Ramos (cell line): ENCODE measurements around the gene PARD6A.

ENCODE experiments used
- in situ Hi-C: fragments of 300-500 bp; cut with MboI; formaldehyde crosslinking; loops from one replicate; pipeline ENCODE4 v1.14.3; 2022; ENCODE audit warnings: low sequenced_read_pairs; ENCODE audit not compliant: unreplicated experiment

The PARD6A gene

DNA sequence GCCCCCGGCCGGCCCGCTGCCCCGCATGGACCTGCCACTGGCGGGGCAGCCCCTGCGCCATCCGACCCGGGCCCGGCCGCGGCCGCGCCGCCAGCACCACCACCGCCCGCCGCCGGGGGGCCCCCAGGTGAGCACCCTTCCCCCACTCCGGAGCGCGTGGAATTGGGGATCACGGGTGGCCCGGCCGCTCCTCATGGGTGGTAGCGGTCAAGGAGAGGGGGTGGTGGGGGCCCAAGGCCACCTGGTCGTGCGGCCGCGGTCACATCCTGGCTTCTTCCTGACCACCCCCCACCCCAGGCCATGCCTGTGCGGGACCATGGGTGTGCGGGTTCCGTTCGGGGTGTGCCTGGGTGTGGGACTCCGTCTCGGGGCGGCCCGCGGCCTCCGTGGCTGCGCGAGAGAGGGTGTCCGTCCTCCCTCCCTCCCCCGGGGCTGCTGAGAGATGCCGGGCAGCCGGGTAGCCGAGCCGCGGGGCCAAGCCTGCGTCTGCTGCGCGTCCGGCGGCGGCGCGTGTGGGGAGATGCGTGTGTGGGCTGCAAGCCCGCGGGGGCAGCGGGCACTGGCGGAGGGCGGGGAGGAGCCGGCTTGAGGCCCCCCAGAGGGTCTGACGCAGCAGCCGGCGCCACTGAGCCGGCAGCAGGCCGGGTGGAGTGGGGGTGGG, 7.5 kb upstream of the PARD6A start:
- in situ Hi-C loops: no loop called here

DNA sequence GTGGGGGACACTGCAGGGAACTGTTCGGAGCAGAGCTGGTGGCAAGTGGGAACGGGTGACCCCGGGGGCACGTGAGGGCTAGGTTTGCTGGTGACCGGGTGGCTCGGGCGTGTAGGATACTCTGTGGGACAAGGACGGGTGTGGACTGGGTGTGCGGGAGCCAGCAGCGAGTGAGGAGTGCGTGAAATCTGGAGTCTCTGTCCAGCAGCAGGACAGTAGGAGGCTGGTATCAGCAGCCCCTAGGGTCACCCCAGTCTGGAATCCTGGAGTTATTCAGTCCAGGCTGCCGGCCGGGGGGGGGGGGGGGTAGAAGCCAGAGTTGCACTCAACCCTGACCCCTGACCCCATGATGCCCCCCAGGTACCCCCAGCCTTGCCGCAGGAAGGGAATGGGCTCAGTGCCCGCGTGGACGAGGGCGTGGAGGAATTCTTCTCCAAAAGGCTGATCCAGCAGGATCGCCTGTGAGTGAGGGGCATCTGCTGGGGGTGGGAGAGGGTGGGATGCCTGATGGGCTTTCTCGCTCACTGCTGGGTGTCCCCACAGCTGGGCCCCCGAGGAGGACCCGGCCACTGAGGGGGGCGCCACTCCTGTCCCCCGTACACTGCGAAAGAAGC, 6.9 kb upstream of the PARD6A start:
- in situ Hi-C loops: no loop called here

- in situ Hi-C loops: no loop called here
Observed at GRCh38 chr16:67654403-67654911, 6.3 kb upstream of the PARD6A start.

DNA sequence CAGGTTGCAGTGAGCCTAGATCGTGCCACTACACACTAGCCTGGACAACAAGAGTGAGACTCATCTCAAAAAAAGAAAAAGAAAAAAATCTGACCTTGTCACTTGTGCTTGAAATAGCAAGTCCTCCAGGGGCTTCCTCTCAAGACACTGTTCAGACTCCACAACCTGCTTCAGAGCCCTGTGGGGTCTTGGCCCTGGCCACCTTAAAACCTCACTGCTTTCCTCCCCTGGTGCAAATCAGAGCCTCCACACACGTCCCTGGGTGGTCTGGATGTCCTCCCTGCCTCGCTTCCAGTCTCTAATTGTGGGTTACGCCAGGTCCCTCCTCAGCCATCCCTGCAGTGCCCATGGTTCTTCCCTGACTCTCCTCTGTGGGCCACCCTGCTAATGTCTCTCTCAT, 5.4 kb upstream of the PARD6A start:
- in situ Hi-C loops: no loop called here

- in situ Hi-C loops: no loop called here
Observed at GRCh38 chr16:67656344-67657016, 4.3 kb upstream of the PARD6A start.

DNA sequence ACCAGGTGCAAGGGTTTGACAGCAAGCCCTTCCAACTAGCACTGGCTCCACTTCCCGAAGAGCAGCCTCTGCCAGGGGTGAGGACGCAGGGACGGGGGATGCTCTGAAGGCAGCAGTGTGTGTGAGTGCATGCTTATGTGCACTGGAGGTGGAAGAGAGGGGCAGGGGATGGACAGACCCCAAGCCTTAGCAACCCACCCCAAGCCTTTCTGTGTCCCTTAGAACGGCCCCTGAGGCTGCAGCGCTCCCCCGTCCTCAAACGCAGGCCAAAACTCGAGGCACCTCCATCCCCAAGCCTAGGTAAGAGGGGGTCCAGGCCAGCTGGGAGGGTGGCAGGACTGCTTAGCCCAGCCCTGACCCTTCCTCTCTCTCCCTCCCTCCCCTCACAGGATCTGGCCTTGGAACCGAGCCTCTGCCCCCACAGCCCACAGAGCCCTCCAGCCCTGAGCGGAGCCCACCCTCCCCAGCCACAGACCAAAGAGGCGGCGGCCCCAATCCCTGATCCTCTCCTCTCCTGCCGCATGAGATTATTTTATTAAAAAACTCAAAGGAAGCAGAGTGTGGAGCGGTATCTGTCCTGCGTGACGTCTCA, 3.6 kb upstream of the PARD6A start:
- in situ Hi-C loops: no loop called here

- in situ Hi-C loops: no loop called here
Observed at GRCh38 chr16:67657751-67658518, 2.8 kb upstream of the PARD6A start.

DNA sequence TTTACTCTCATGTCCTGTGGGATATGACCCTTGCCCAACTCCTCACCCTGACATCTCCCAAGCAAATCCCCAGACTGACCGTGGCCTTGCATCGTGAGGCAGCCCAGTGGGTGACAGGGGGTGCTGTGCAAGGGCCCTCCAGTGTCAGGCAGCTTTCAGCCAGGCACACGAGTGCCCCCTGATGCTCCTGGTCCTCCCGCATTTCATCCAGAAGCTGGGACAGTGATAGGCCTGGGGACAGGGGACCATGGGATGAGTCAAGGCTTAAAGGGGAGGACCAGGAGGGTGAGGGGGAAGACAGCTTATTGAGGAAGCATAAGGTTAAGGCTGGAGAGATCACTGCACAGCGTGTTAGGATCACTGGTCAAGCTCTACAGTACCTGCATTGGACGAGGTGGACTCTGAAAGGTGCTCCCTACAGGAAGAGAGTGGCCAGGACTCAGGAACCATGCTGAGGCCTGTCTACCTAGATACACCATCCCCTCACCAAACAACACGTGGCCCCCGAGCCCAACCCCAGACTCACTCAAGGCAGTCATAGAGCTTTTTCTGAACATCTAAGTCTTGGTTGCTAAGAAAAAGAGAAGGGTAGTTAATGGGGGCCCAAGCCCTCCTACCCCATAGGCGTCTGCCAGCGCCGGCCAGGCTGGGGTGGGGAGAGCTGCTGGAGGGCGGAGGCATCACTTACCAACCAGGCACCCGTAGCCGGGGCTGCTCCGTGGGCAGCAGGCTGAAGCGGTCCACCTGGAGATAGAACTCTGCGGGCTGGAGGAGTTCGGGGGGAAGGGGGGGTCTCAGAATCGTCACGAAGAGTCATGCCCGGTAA, 1.7 kb upstream of the PARD6A start:
- in situ Hi-C loops: no loop called here

DNA sequence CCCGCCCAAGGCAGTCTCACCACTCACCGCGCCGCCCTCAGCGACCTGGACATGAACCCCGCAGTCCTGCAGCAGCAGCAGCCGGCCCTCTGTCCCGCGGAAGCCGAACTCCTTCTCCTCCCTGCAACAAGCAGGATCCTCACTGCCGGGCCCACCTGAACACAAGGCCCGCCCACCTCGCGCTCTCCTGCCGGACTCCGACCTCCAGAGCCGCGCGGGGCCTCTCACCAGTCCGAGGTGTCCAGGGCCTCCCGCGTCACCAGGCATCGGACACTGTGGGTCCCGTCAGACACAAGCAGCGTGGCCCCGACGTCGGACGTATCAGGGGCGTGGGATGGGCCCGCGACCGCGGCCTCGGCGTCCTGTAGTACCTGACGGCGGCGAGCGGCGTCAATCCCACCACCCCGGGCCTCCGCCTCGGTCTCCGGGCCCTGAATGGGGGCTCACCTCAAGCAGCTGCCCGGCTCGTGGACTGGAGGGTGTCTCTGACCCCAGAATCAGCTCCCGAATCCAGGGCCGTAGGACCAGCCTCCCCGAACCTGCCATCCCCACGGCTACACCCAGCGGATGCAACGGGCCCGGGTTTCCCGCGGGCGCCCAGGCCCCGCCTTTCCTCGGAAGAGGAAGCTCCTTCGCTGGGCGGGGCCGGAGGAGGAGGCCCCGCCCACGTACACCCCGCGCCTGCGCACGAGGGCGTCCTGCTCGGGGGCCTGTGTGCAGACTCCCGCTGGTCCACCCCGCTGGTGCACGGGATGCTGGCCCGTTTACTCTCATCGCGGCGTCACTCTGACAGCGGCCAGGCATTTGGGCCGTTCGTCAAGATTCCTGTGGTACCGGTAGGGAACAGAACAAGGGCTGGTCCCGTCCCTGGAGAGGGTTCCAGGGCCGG, 841 bp upstream of the PARD6A start, which contains the start of gene ACD:
TSS of gene ACD (minus strand) at position 586 of the 889 bp plus-strand sequence. CDS start at position 546, 40 bp downstream.
- in situ Hi-C loops: no loop called here

DNA sequence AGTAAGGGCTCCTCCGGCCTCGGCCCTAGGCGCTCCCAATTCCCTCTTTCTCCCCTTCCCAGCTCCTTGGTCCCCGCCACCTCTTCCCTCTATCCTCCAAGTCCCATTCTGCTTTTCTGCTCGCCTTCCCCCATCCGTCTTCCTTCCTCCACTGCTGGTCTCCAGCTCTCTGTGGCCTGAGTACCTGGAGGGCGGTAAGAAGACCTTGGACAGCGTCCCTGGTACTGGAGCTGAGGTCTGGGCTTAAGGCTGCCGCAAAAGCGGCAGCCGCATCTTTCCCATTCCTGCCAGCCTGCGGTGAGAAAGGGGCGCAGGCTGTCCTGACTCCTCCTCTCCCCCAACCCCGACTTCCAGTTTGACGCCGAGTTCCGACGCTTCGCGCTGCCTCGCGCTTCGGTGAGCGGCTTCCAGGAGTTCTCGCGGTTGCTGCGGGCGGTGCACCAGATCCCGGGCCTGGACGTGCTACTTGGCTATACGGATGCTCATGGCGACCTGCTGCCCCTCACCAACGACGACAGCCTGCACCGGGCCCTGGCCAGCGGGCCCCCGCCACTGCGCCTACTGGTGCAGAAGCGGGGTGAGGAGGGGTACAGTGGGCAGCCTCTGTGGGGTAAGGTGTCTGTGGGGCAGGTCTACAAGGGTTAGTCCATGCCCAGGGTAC, 471 bp downstream of the PARD6A start:
- in situ Hi-C loops: no loop called here

- in situ Hi-C loops: no loop called here
Observed at GRCh38 chr16:67661886-67662652, 1.3 kb downstream of the PARD6A start.

DNA sequence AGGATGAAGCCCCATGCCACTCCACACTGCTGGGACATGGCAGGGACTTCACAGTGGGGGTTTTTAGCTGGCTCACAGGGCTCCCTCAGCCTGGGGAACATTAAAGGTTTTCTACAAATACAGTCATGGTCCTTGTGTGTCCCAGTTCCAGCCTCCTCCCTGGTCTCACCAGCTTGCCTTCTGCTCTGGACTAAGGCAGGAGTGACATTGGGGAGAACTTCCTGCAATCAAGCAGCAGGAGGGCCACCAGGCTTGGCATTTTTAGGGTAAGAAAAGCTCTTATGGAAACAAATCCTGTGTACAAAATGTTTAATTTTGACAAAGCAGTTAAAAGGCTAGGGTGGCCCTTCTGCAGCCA, 1.9 kb downstream of the PARD6A start:
- in situ Hi-C loops: no loop called here

DNA sequence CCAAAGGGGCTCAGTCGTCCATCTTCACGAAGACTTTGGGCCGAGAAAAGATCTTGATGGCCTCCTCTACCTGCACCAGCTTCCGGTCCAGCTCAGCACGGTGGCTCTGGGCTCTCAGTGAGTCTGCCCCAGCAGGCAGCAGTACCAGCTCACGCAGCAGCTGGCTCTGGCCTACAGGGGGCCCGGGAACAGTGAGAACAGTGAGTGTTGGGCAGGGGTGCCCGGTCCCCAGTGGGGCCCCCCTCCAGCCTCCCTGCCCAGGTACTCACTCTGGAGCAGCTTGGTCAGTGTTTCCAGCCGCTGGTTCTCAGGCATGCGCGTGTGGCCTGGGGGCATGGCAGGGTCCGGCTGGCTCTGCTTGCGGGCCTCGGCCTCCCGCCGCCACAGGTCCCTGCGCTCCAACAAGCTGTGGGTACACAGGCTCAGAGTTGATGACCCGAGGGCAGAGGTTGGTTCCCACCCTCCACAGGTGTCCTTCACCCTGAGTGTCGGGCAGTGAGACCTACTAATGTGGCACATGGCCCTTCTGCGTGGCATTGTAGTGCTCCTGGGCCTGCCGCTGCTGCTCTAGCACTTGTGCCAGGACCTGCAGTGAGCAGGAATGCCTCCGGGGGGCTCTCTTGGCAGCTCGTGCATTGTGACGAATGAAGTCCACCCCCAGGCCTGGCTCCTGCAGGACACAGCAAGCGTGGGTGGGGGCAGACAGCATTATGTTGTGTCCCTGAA, 2.6 kb downstream of the PARD6A start:
- in situ Hi-C loops: no loop called here

DNA sequence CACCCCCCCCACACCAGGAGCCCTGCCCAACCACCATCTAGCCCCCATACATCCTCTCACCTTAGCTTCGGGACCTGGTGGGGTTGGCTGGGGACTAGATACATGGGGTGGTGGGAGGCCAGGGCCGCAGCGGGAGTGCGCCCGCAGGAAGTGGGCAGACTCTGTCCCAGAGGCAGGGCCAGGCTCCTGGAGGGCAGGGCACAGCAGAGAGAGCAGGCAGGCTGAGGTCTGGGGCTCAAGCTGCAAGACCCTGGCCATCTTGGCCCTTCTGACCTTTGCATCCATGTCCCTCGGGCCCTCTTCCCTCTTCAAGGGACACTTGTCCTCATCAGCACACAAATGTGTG, 3.1 kb downstream of the PARD6A start:
- in situ Hi-C loops: no loop called here

DNA sequence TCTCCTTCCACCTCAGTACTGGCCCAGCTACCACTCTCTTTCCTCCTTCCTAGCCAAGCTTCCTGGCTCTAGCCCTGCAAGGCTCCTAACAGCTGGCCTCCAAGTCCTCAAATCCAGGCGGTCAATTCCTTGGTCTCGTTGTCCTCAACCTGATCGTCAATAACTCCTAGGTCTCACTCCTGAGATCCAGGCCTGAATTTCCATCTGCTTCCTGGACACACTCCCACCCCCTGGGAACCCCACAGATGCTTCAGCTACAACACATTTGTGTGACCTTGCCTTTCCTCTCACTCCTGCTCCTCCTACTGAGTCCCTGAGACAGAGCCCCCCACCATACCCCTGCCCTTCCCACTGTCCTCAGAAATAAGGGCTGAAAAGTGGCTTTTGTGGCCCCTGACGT, 3.5 kb downstream of the PARD6A start:
- in situ Hi-C loops: no loop called here

- in situ Hi-C loops: no loop called here
Observed at GRCh38 chr16:67664871-67665270, 4.1 kb downstream of the PARD6A start.

GRCh38 chr16:67665598-67665997, 4.8 kb downstream of the PARD6A start:
- in situ Hi-C loops: no loop called here
